ENCODE measurements around the gene DSCAML1. TPM values are rescaled to one million over a fixed set of nuclear protein-coding genes. Genes with fewer than 3 reads are reported as not detected.

DSCAML1 gene
- total and polyA plus RNA-seq, 9 of the 15 experiments (the other 6 are each of a cell fraction or from before 2014, with no cell fraction given), result not detected

GRCh38 chr11:117525866-117526542 lies 271.0 kb downstream of the DSCAML1 start:
- intact Hi-C loops (cut with micrococcal nuclease) (no loop called here), in situ Hi-C loops (cut with MboI) (no loop called here)
- ChIA-PET POLR2A (no interaction called here), CTCF (ENCODE audit: low intra/inter-chr PET ratio) (no interaction called here)
- Histone ChIP-seq H3K27me3 (ENCODE audit: control insufficient read depth in 2 of 2, insufficient read depth in 2 of 2, low read length in 2 of 2) (peaks cover 47 to 92% of the 10 kb centered on the region in 2 experiments), H4K20me1 (replicated peaks; ENCODE audit: control insufficient read depth, insufficient read depth, low read length) (peaks cover 9% of the 10 kb centered on the region; the same call in 1 of the 2 replicates), H3K9me3 (replicated peaks; ENCODE audit: control insufficient read depth, insufficient read depth, low read depth, low read length) (no peaks in the 10 kb centered on the region), H2AFZ (ENCODE audit: low read depth, low read length) (no peak overlapping the region), H3K4me1 (replicated peaks in 1 of 2; ENCODE audit: control insufficient read depth in 2 of 2, insufficient read depth in 2 of 2, low read length in 2 of 2) (no peaks in the 10 kb centered on the region), H3K36me3 (ENCODE audit: control insufficient read depth, insufficient read depth, low read length) (no peaks in the 10 kb centered on the region), H3K4me2 (ENCODE audit: insufficient read depth, low read length) (no peak overlapping the region), H3K4me3 (no peak overlapping the region), H3K27ac (ENCODE audit: extremely low read depth, low read depth, low read length) (no peak overlapping the region), H3K9me1 (ENCODE audit: control insufficient read depth, insufficient read depth, low read length) (peaks cover 2% of the 10 kb centered on the region), H3K9ac (ENCODE audit: insufficient read depth in 1 of 2, low read depth in 2 of 2, low read length in 2 of 2) (no peak overlapping the region), H3K79me2 (ENCODE audit: control insufficient read depth, insufficient read depth, low read length) (no peaks in the 10 kb centered on the region)
- no peak for TF ChIP-seq AFF4 (CRISPR knock-in tag; IDR thresholded peaks at IDR 0.05)
- no peak for DNase-seq (ENCODE audit: extremely low read depth in 1 of 4, low spot score in 3 of 4)
- under 1% methylated on average over 10 of the region's 10 CpGs for WGBS (ENCODE audit: insufficient coverage, low coverage, missing lambda C conversion rate)
- FAIRE-seq, result no peak
- no TSS peak for BruUV-seq (replicated peaks)
- ATAC-seq, result no peak

Data from K562 (cell line).